GM12892 (cell line): ENCODE measurements around the gene ZNF492.
"Not testable (repeated sequence)": the region's sequence is repeated elsewhere in the genome, so short reads cannot be mapped to it uniquely, and the experiment has no call there.

Experiments used
- DNase-seq: peaks from one replicate; pipeline ENCODE4 v3.0.0; 2011; ENCODE audit not compliant: insufficient read length
- FAIRE-seq: peaks from 2 replicates; lab custom pipeline; 2011; peaks lifted over from hg19 to GRCh38; lab: Jason Lieb, UNC
- POLR2A ChIP-seq: IDR thresholded peaks from 2 replicates; pipeline ENCODE4 v1.6.1; 2011; ENCODE audit warnings: low read depth, low read length, control low read depth
- POLR2AphosphoS5 ChIP-seq: IDR thresholded peaks from 2 replicates; pipeline ENCODE4 v1.6.1; 2011; ENCODE audit warnings: low read depth, low read length, control low read depth
- TAF1 ChIP-seq: IDR thresholded peaks from 2 replicates; pipeline ENCODE4 v1.6.1; 2011; ENCODE audit warnings: low read depth, mild to moderate bottlenecking, control low read depth, low read length, borderline replicate concordance

The ZNF492 gene

DNA sequence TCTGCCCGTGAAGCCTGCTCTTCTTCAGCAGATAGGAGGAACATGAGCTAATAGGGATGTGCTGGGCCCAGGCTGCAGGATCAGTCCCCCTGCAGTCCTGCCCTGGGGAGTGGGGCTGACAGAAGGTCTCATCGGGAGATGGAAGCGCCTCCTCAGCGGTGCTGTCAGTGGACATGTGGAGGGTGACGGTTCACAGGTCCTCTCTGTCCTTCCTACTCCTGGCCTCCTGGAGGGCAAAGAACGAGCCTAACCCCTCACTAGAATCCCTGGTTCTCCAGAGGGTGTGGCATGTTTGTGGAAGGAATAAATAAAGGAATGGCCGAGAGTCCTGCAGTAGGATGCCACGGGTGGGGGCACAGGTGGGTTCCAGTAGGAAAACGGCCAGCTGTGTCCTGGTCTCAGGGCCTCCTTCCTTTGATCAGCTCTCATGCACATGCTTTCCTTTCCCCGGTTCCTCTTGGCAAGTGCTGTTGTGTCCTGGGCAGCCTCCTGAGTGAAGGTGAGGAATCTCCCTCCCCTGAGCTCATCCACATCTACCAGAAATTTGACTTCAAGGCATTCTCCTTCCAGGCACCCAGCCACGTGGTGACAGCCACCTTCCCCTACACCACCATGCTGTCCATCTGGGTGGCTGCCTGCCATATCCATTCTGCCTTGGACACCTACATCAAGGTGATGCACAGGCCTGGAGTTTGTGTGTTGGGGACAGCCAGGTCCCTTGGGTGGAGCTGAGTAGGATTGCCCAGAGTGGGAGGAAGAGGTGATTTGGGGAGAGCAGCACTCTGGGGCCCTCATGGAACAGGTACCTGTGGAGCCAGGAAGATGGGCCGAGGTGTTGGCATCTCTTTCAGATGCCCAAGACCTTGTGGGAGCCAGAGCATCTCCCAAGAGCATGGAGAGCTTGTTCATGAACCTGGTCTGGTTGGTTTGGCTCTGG, 28.6 kb upstream of the ZNF492 start:
- TF ChIP-seq POLR2A (no peak), POLR2AphosphoS5 (no peak), TAF1 (no peak)
- FAIRE-seq (no peak), DNase-seq (no peak)

DNA sequence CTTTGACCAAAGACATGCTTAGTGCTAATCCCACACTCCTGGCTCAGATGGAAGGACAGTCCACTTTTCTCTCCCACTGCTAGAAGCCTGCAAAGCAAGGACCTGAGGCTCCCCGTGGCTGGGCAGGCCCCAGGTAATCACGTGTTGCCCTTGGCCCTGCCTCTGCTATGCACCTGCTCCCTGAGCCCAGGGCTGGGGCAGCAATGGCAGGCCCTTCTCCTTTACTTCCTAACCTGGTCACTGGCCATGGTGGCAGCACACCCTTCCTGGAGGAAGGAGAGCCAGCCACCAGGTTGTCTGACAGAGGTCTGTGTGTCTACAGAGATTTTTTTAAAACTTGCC, 27.9 kb upstream of the ZNF492 start:
- no peak for FAIRE-seq
- TF ChIP-seq TAF1 (no peak), POLR2AphosphoS5 (no peak), POLR2A (no peak)
- no peak for DNase-seq

GRCh38 chr19:22606954-22607652, 27.0 kb upstream of the ZNF492 start:
- TF ChIP-seq POLR2A, result no peak
- no peak for TF ChIP-seq POLR2AphosphoS5
- no peak for TF ChIP-seq TAF1
- FAIRE-seq (no peak), DNase-seq (no peak)

- no peak for TF ChIP-seq POLR2AphosphoS5
- FAIRE-seq (no peak), DNase-seq (no peak)
Observed at GRCh38 chr19:22607653-22608430, 26.3 kb upstream of the ZNF492 start.

- no peak for TF ChIP-seq POLR2A
- no peak for TF ChIP-seq POLR2AphosphoS5
- TF ChIP-seq TAF1, result no peak
- DNase-seq (no peak), FAIRE-seq (no peak)
Observed at GRCh38 chr19:22608441-22608840, 25.7 kb upstream of the ZNF492 start.

DNA sequence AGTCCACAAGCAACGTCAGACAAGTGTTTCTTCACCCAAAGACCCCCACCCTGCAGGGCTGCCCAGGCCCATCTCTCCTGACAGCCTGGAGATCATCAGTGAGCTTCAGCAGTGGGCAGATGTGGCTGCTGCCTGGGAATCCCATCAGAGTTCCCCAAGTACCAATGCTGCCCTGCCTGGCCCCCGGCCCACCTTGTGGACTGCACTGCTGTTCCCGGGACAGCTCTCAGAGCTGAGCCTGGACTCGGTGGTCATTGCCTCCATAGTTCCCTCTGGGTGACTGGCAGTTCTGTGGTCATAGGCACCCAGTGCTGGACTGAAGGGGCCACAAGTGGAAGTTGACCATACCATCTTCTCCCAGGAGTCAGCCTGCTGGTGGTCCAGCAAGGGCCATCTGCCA, 24.5 kb upstream of the ZNF492 start:
- DNase-seq, result no peak
- no peak for FAIRE-seq
- TF ChIP-seq POLR2A (no peak), TAF1 (no peak), POLR2AphosphoS5 (no peak)

DNA sequence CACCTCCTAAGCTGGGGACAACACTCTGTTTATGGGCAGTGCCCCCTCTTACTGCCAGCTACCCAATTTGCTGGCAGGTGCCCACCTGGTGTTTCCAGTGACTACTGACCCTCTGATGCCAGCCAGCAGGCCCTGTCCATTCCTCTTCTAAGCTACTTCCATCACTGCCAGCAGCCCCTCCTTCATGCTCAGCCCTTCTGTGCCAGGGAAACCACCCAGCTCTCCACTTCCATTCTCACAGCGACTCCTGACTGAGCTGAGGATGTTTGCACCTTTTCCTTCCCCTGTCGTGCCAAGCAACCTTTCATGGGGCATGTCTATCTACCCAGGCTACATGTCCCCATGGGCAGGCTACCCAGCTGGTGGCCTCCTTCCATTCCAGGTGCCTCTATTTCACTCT, 24.0 kb upstream of the ZNF492 start:
- no peak for DNase-seq
- TF ChIP-seq TAF1 (no peak), POLR2AphosphoS5 (no peak), POLR2A (no peak)
- no peak for FAIRE-seq

DNA sequence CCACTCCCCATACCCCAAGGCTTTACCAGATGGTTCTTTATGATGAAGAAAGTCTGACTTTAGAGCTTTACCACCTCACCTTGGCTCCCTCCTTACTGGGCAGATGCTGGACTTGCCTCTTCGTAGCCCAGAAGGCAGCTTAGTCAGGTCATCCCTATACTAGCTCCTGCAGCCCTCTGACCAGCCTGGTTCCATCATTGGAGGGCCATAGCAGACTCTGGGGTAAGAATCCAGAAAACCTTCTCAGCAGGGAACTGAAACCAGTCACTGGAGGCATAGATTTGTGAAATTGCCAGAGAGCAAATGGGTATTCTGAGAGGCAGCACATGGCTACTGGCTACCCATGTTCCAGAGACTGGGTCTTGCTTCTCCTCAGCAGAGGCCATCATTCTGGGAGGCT, 21.8 kb upstream of the ZNF492 start:
- TF ChIP-seq TAF1 (no peak), POLR2A (no peak), POLR2AphosphoS5 (no peak)
- FAIRE-seq (no peak), DNase-seq (no peak)

DNA sequence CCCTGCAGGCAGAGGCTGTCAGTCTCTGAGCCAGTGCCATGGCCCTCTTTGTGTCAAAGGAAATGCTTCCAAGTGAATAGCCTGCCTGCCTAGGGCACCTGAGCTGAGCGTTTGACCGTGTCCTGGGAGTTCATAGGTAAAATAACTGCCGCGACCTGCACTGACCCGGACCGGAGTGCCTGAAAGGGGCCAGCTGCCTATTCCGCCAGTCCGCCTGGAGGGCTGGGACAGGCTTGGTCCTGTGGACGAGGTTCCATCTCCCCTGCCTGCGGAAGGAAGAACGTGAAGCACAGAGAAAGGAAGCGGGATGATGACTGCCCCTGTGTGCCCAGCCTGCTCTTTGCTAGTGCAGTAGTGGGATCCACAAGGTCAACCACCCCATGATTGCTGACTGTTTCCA, 17.5 kb upstream of the ZNF492 start:
- DNase-seq (no peak), FAIRE-seq (no peak)

DNA sequence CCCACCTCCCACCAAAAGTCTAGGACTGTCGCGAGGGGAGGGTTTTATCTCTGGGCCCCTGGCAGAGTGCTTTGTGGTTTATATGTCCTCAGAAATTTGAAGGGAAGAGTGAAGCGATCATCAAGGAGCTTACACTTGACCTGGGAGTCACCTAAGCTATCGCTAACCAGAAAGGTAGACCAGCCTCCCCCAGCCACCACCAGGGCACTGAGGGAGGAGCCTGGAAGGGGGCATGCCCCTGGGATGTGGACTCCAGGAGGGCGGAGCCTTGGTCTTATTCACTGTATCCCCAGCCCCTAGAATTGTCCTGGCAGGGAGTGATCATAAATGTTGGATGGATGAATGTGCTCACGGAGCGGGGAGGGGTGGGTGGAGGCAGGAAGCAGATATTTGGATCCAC, 16.9 kb upstream of the ZNF492 start:
- not testable (repeated sequence) for DNase-seq, FAIRE-seq

More for the DNA sequence above, 17.5 kb upstream of the ZNF492 start:
- TF ChIP-seq POLR2A (no peak), POLR2AphosphoS5 (no peak), TAF1 (no peak)

GRCh38 chr19:22617614-22618320, 16.4 kb upstream of the ZNF492 start:
- TF ChIP-seq POLR2AphosphoS5 (no peak), POLR2A (no peak), TAF1 (no peak)
- DNase-seq (no peak), FAIRE-seq (no peak)
